ENCODE data around the gene PRMT1. TPM values are rescaled to one million over a fixed set of nuclear protein-coding genes. Genes with fewer than 3 reads are reported as not detected.
A peak's percentile ranks its signal among the peaks of the same experiment; 100 is the strongest.

PRMT1 gene
- total RNA-seq, 4 donors from 2014 or later = 45.6 to 116 (median 70.3) TPM

DNA sequence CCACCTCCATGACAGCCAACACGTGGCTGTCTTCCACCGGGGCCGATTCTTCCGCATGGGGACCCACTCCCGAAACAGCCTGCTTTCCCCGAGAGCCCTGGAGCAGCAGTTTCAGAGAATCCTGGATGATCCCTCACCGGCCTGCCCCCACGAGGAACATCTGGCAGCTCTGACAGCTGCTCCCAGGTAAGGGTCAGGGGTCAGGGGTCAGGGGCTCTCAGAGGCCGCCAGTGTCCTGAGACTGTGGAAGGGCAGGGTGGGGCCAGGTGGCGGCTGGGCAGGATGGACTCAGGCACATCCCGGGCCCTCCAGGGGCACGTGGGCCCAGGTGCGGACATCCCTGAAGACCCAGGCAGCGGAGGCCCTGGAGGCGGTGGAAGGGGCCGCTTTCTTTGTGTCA is 28.8 kb downstream of the PRMT1 start:
- intact Hi-C loops (cut with DNase I; ENCODE audit: low total_unique reads) = no loop called here
- Histone ChIP-seq H3K27me3 (peaks cover 5% of the 10 kb centered on the region), H3K27ac (no peak overlapping the region), H3K9me3 (no peaks in the 10 kb centered on the region), H3K36me3 (no peaks in the 10 kb centered on the region), H3K4me3 (no peak overlapping the region), H3K4me1 (no peaks in the 10 kb centered on the region)
- TF ChIP-seq POLR2AphosphoS5 (IDR thresholded peaks at IDR 0.05) (no peak), POLR2A (IDR thresholded peaks at IDR 0.05) (no peak), EP300 (IDR thresholded peaks at IDR 0.05; ENCODE audit: low read depth) (no peak)
- TF ChIP-seq, protein P1, sequence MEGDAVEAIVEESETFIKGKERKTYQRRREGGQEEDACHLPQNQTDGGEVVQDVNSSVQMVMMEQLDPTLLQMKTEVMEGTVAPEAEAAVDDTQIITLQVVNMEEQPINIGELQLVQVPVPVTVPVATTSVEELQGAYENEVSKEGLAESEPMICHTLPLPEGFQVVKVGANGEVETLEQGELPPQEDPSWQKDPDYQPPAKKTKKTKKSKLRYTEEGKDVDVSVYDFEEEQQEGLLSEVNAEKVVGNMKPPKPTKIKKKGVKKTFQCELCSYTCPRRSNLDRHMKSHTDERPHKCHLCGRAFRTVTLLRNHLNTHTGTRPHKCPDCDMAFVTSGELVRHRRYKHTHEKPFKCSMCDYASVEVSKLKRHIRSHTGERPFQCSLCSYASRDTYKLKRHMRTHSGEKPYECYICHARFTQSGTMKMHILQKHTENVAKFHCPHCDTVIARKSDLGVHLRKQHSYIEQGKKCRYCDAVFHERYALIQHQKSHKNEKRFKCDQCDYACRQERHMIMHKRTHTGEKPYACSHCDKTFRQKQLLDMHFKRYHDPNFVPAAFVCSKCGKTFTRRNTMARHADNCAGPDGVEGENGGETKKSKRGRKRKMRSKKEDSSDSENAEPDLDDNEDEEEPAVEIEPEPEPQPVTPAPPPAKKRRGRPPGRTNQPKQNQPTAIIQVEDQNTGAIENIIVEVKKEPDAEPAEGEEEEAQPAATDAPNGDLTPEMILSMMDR (IDR thresholded peaks at IDR 0.05) = no peak
- in situ Hi-C loops (cut with MboI; ENCODE audit: low pct_ligation_motif_present in 1 of 4, low pct_unique_long_range_greater_than_20kb in 1 of 4, low sequenced_read_pairs in 3 of 4) = no loop called here
- DNase-seq = no peak
- WGBS, 2 donors (ENCODE audit: low coverage in 1 of 2) = 82% methylated on average over 16 of the region's 16 CpGs; no CpG with 5 or more reads in 1 of the 2 donors

DNA sequence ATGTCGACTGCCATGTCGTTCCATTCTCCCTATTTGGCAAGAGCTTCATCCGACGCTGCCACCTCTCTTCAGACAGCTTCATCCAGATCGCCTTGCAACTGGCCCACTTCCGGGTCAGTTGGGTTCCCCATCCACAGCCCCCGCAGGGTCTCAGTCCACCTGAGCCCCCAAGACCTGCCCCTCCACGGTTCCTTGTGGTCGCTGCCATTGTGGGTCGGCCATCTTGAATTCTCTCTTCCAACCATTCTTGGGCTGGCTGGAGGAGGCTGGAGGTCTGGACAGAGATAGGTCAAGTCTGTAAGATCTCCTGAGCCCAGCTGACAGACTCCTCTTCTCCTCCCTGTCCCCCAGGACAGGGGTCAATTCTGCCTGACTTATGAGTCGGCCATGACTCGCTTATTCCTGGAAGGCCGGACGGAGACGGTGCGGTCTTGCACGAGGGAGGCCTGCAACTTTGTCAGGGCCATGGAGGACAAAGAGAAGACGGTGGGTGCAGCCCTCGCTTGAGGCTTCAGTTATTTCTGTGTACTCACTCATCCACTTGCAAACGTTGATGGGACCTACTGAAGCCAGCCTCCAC is 33.4 kb downstream of the PRMT1 start:
- no peak overlapping the region for H3K4me3 ChIP-seq
- H3K36me3 ChIP-seq = no peaks in the 10 kb centered on the region
- 78 to 92% methylated on average over 5 to 20 of the region's 20 CpGs for whole genome bisulfite sequencing, 2 donors (ENCODE audit: low coverage in 1 of 2)
- in situ Hi-C loops (cut with MboI; ENCODE audit: low pct_ligation_motif_present in 1 of 4, low pct_unique_long_range_greater_than_20kb in 1 of 4, low sequenced_read_pairs in 3 of 4) (no loop called here), intact Hi-C loops (cut with DNase I; ENCODE audit: low total_unique reads) (no loop called here)
- no peaks in the 10 kb centered on the region for H3K9me3 ChIP-seq
- TF ChIP-seq POLR2A (IDR thresholded peaks at IDR 0.05) (no peak), POLR2AphosphoS5 (IDR thresholded peaks at IDR 0.05) (no peak), EP300 (IDR thresholded peaks at IDR 0.05; ENCODE audit: low read depth) (no peak)
- TF ChIP-seq, protein P1 (IDR thresholded peaks at IDR 0.05) = no peak
- H3K27ac ChIP-seq = no peak overlapping the region
- no peaks in the 10 kb centered on the region for H3K27me3 ChIP-seq
- DNase-seq = no peak
- no peaks in the 10 kb centered on the region for H3K4me1 ChIP-seq

DNA sequence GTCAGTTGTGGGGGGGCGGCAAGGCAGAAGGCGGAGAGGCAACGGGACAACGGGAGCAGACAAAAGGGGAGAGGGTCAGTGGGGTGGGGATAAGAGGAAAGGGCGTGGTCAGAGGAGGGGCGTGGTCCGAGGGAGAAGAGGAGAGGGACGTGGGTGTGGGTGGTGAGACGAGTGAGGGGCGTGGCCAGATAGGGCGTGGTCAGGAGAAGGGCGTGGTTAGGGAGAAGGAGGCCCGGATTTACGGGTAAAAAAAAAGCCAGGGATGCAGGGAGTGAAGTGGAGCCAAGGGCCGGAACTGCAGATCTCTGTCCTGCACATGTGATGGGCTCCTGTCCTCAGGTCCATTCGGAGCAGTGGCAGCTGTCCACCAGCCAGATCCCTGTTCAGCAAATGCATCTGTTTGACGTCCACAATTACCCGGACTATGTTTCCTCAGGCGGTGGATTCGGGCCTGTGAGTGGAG is 35.4 kb downstream of the PRMT1 start:
- H3K4me3 ChIP-seq = no peak overlapping the region
- no peak for TF ChIP-seq POLR2A (IDR thresholded peaks at IDR 0.05)
- TF ChIP-seq POLR2AphosphoS5 (IDR thresholded peaks at IDR 0.05) = no peak
- no peak for TF ChIP-seq EP300 (IDR thresholded peaks at IDR 0.05; ENCODE audit: low read depth)
- TF ChIP-seq, protein P1 (IDR thresholded peaks at IDR 0.05) = no peak

DNA sequence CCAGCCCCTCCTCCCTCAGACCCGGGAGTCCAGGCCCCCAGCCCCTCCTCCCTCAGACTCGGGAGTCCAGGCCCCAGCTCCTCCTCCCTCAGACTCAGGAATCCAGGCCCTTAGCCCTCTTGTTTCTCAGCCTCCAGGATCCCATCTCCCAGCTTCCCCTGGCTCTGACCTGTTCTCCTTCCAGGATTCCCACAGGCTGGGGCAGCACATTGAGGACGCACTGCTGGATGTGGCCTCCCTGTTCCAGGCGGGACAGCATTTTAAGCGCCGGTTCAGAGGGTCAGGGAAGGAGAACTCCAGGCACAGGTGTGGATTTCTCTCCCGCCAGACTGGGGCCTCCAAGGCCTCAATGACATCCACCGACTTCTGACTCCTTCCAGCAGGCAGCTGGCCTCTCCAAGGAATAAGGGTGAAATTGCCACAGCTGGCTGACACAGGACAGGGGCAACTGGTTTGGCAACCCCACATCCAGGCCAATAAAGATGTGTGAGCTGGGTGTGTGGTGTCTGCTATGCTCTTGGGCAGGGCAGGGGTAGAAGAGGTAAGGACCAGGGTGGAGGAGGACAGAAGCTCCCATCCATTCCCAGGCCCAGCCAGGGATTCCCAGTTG is 36.3 kb downstream of the PRMT1 start:
- in situ Hi-C loops (cut with MboI; ENCODE audit: low pct_ligation_motif_present in 1 of 4, low pct_unique_long_range_greater_than_20kb in 1 of 4, low sequenced_read_pairs in 3 of 4) = no loop called here
- TF ChIP-seq POLR2AphosphoS5 (IDR thresholded peaks at IDR 0.05) = no peak
- TF ChIP-seq EP300 (IDR thresholded peaks at IDR 0.05; ENCODE audit: low read depth) = no peak
- TF ChIP-seq, protein P1 (IDR thresholded peaks at IDR 0.05) = no peak
- TF ChIP-seq POLR2A (IDR thresholded peaks at IDR 0.05) = no peak
- Histone ChIP-seq H3K27me3 (no peaks in the 10 kb centered on the region), H3K27ac (no peak overlapping the region), H3K4me1 (no peaks in the 10 kb centered on the region), H3K9me3 (no peaks in the 10 kb centered on the region), H3K36me3 (no peaks in the 10 kb centered on the region), H3K4me3 (no peak overlapping the region)
- intact Hi-C loops (cut with DNase I; ENCODE audit: low total_unique reads) = no loop called here
- 68% methylated on average over 7 of the region's 8 CpGs; no CpG with 5 or more reads in 1 of the 2 donors for WGBS, 2 donors (ENCODE audit: low coverage in 1 of 2)
- DNase-seq = no peak

More for the DNA sequence above, 35.4 kb downstream of the PRMT1 start:
- no peaks in the 10 kb centered on the region for H3K4me1 ChIP-seq
- intact Hi-C loops (cut with DNase I; ENCODE audit: low total_unique reads) = no loop called here
- no peak overlapping the region for H3K27ac ChIP-seq
- peak; percentile 47 for DNase-seq
- no peaks in the 10 kb centered on the region for H3K9me3 ChIP-seq
- H3K27me3 ChIP-seq = no peaks in the 10 kb centered on the region
- no peaks in the 10 kb centered on the region for H3K36me3 ChIP-seq
- in situ Hi-C loops (cut with MboI; ENCODE audit: low pct_ligation_motif_present in 1 of 4, low pct_unique_long_range_greater_than_20kb in 1 of 4, low sequenced_read_pairs in 3 of 4) = no loop called here
- WGBS, 2 donors (ENCODE audit: low coverage in 1 of 2) = 29 to 49% methylated on average over 12 to 20 of the region's 20 CpGs

Data from transverse colon (tissue), 4 donors.